WI38 (cell line): Measurements from ENCODE around the gene FTMT.

Experiments used
- H3K4me3 ChIP-seq: 2 replicates; pipeline ENCODE4 v1.5.1; 2011; ENCODE audit warnings: low read depth, mild to moderate bottlenecking, control low read depth, low read length
- TF ChIP-seq, protein P1 (sequence below): IDR thresholded peaks from 2 replicates; pipeline ENCODE4 v1.5.1; 2012; ENCODE audit warnings: low read depth, mild to moderate bottlenecking, control low read depth, low read length

FTMT gene

DNA sequence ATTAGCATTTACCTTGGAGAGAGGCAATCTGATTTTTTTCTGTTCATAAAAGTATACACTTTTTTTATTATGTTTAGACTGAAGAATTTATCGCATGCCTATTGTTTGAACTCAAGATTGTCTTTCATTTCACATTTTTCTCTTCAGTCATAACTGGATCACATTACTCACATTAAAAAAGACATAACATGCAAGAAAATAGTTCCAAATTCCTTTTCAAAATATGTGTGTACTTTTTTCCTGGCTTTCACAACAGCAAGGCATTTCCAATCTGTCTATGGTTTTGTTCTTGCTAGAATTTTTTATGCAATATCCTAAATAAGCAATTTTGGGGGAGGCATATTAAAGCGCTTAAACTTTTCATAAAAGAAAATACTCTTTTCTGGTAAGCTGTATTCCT is 21.2 kb downstream of the FTMT start:
- H3K4me3 ChIP-seq = no peak overlapping the region
- TF ChIP-seq, protein P1, sequence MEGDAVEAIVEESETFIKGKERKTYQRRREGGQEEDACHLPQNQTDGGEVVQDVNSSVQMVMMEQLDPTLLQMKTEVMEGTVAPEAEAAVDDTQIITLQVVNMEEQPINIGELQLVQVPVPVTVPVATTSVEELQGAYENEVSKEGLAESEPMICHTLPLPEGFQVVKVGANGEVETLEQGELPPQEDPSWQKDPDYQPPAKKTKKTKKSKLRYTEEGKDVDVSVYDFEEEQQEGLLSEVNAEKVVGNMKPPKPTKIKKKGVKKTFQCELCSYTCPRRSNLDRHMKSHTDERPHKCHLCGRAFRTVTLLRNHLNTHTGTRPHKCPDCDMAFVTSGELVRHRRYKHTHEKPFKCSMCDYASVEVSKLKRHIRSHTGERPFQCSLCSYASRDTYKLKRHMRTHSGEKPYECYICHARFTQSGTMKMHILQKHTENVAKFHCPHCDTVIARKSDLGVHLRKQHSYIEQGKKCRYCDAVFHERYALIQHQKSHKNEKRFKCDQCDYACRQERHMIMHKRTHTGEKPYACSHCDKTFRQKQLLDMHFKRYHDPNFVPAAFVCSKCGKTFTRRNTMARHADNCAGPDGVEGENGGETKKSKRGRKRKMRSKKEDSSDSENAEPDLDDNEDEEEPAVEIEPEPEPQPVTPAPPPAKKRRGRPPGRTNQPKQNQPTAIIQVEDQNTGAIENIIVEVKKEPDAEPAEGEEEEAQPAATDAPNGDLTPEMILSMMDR = no peak

DNA sequence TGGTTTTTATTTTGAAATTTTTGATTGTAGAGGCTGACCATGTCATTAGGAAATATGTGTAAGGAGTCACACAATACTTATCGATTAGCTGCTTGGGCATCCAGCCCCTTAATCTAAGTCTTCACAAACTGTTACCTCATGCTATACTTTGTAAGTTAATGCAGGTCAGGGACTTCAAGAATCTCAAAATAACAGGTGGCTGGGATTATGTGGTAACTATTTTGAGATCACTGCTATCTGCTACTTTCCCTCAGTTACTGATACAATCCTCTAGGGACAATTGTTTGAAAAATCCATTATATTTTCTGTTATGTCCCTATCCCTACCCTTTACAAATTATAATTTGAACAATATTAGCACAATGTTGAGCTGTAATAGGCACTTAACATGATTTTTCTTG is 21.7 kb downstream of the FTMT start:
- TF ChIP-seq, protein P1 = no peak
- H3K4me3 ChIP-seq = no peak overlapping the region

DNA sequence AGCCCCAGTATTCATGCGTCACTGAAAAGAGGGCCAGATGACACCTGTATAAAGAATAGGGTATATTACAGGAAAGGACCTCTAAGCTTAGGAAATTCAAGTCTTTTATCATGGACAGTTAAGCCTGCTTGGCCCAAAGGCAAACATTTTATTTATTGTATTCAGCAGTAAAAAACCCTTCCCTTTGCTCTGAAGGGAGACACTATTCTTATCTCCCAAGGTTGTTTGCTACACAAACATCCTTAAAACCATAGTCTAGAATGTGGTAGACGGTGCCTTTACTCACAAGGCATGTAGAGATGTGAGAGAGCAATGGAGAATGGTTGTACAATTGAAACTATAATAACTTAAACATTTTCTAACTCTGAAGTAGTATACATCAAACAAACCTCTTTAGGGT is 33.9 kb downstream of the FTMT start:
- H3K4me3 ChIP-seq = no peak overlapping the region
- TF ChIP-seq, protein P1 = no peak

DNA sequence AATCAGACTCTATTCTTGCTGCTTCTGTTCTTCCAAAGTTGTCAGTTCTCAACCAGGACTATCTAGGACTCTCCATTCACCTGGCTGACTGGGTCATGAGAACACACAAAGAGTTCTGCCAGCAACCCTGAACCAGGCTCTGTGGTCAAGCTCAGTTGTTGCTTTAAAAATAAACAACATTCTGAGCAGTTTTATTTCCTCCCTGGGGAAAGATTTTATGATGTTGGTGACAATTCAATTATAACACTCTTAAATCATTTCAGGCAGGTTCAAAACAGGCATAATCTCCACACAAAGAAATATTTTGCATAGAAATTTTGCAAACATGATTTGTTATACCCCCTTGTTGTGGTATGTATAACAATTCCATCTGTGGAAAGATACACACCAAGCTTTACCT is 36.0 kb downstream of the FTMT start:
- H3K4me3 ChIP-seq = no peak overlapping the region
- TF ChIP-seq, protein P1 = no peak

DNA sequence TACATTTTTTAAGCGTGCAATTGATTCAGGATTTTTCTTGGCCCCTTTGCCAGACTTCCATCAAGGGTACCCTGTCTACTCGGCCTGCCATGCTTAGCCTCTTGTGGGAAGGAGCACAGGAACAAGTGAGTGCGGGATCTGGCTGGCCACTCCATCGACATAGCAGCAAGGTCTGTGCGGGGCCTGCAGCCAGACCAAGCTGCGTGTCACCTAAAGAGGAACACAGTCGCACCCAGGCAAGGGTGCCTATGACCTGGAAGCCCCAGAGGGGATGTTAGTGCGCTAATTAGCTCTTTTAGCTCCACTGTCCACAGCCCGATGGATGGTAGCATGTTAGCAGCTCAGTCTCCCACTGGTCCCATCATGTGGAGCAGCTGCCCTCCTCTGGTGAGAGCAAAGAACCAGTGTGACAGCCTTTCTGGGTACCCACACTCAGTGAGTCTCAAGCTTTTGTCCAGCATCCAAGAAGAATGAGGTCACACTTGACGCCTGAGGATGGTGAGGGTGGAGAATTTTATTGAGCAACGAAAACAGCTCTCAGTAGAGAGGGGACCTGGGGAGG is 38.7 kb downstream of the FTMT start:
- H3K4me3 ChIP-seq = no peak overlapping the region
- TF ChIP-seq, protein P1 = no peak

DNA sequence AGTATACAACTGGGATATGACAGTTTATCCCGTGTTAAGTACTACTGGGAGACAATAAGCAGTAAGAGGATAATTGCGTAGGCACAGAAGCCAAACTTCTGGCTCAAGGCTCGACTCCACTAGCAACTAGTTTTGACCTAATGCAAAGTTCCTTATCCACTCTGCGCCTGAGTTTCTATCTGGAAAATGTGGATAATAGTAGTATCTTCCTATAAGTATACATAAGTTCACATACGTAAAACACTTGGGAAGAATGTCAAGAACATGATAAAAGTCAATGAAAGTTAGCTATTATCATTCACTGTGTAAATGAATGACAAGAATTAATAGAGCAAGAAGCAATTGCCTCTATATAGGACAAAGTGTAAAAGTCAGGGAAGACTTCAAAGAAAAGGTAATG is 45.7 kb downstream of the FTMT start:
- TF ChIP-seq, protein P1 = no peak
- H3K4me3 ChIP-seq = no peak overlapping the region

DNA sequence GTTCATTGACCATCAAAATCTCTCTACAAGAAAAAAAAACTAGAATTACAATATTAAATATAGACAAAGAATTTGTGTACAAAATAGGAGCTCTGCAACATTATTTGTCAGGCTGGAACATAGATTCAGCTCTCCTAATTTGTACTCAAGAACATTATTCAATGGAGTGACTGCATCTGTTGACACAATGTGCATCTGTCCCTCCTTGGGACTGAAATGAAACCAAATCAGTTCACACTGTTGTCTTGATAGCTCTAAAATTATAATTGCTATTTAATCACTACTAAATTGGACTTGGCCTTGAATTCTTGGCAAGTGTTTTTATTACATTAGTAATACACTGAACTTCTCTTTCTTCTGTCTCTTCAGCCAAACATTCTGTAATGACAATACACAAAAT is 47.7 kb downstream of the FTMT start:
- TF ChIP-seq, protein P1 = no peak
- H3K4me3 ChIP-seq = no peak overlapping the region
